HepG2 (cell line): ENCODE results near the gene UFSP2. TPM values are rescaled to one million over a fixed set of nuclear protein-coding genes. Genes with fewer than 3 reads are reported as not detected.

Experiments used
- ATAC-seq: fragments of 200-7000 bp; cut with Tn5 transposase; 3 replicates; pipeline ENCODE4 v1.9.1; 2020; ENCODE audit warnings: mild to moderate bottlenecking, moderate library complexity
- BruUV-seq: library from RNA; stranded (reverse); fragments of 400-500 nt; replicated peaks from 2 replicates; lab custom pipeline; 2021; lab: Mats Ljungman, UMichigan
- CTCF ChIA-PET: fragments of 300-600 bp; formaldehyde crosslinking; extraction: SDS; loops from one replicate; lab custom pipeline; 2021; ENCODE audit warnings: low total read pairs, inconsistent platforms, low intra/inter-chr PET ratio; lab: Yijun Ruan, JAX
- POLR2A ChIA-PET: fragments of 350-600 bp; sonication (Branson Sonifier 250); formaldehyde crosslinking; loops from one replicate; lab custom pipeline; 2020; ENCODE audit warnings: antibody characterized with exemption, inconsistent platforms; lab: Yijun Ruan, JAX
- DNase-seq: peaks from one replicate; pipeline ENCODE4 v3.0.0-alpha.2; 2015; ENCODE audit warnings: low spot score
- FAIRE-seq: peaks from 3 replicates; lab custom pipeline; 2011; peaks lifted over from hg19 to GRCh38; lab: Jason Lieb, UNC
- H2AFZ ChIP-seq: one replicate; pipeline ENCODE4 v1.6.1; 2011; ENCODE audit warnings: low read length, inconsistent platforms
- H3K27ac ChIP-seq: fragments of 300-600 bp; 3 replicates; pipeline ENCODE4 v1.8.0; 2011; ENCODE audit warnings: mixed run types, mild to moderate bottlenecking, mixed read lengths, low read length, inconsistent platforms; ENCODE audit not compliant: insufficient read depth; ENCODE audit errors: extremely low read length
- H3K27me3 ChIP-seq, 2 experiments: fragments of 200-600 bp in 1 of 2; 2 replicates in 1 of 2; 3 replicates in 1 of 2; pipeline versions ENCODE4 v1.6.0 to v1.8.0; 2011; ENCODE audit warnings: low read length in 2 of 2, mild to moderate bottlenecking in 2 of 2, moderate library complexity in 2 of 2, inconsistent platforms in 1 of 2; ENCODE audit not compliant: insufficient read depth in 2 of 2, control insufficient read depth in 1 of 2
- H3K36me3 ChIP-seq, 2 experiments: fragments of 200-600 bp in 1 of 2; replicated peaks in 1 of 2; 2 replicates in 1 of 2; 3 replicates in 1 of 2; pipeline versions ENCODE4 v1.5.1 to v1.8.0; 2011; ENCODE audit warnings: low read length in 2 of 2, inconsistent platforms in 1 of 2; ENCODE audit not compliant: insufficient read depth in 2 of 2, control insufficient read depth in 1 of 2
- H3K4me1 ChIP-seq: 2 replicates; pipeline ENCODE4 v1.5.1; 2012; ENCODE audit warnings: low read length, inconsistent platforms; ENCODE audit not compliant: insufficient read depth
- H3K4me2 ChIP-seq: 2 replicates; pipeline ENCODE4 v1.6.0; 2011; ENCODE audit warnings: low read depth, low read length, inconsistent platforms
- H3K4me3 ChIP-seq, 3 experiments: fragments of 200-600 bp in 1 of 3; sonication (generic), shearing (Covaris generic) in 1 of 3; replicated peaks in 1 of 3; 2 replicates each; pipeline ENCODE4 v1.5.1; 2011 to 2016; ENCODE audit warnings: low read length in 3 of 3, inconsistent platforms in 2 of 3, low read depth in 2 of 3, mild to moderate bottlenecking in 2 of 3, control low read depth in 1 of 3, mixed read lengths in 1 of 3; ENCODE audit not compliant: insufficient read depth in 1 of 3
- H3K79me2 ChIP-seq: one replicate; pipeline ENCODE4 v1.6.1; 2011; ENCODE audit warnings: low read length, inconsistent platforms; ENCODE audit not compliant: insufficient read depth
- H3K9ac ChIP-seq: 2 replicates; pipeline ENCODE4 v1.6.0; 2011; ENCODE audit warnings: mild to moderate bottlenecking, low read depth, low read length, inconsistent platforms; ENCODE audit not compliant: insufficient read depth
- H3K9me3 ChIP-seq: 2 replicates; pipeline ENCODE4 v1.5.1; 2012; ENCODE audit warnings: mild to moderate bottlenecking, low read length
- H4K20me1 ChIP-seq: 2 replicates; pipeline ENCODE4 v1.6.0; 2011; ENCODE audit warnings: inconsistent platforms, mild to moderate bottlenecking, low read length, moderate library complexity; ENCODE audit not compliant: insufficient read depth
- CBFB ChIP-seq: sonication (generic); formaldehyde crosslinking; IDR thresholded peaks from 2 replicates; pipeline ENCODE4 v1.4.0; 2020; ENCODE audit warnings: missing genetic modification reagents
- ETV5 ChIP-seq: IDR thresholded peaks from 2 replicates; pipeline ENCODE4 v1.6.1; 2018; ENCODE audit warnings: missing biosample characterization, missing genetic modification reagents, inconsistent platforms, borderline replicate concordance
- GABPB1 ChIP-seq: IDR thresholded peaks from 2 replicates; pipeline ENCODE4 v1.6.1; 2016; ENCODE audit warnings: mild to moderate bottlenecking, missing genetic modification reagents, moderate library complexity, missing compliant biosample characterization
- KMT2A ChIP-seq: sonication (generic); formaldehyde crosslinking; IDR thresholded peaks from 2 replicates; pipeline ENCODE4 v1.4.0; 2020; ENCODE audit warnings: missing genetic modification reagents
- NFE2 ChIP-seq: sonication (generic); formaldehyde crosslinking; IDR thresholded peaks from 2 replicates; pipeline ENCODE4 v1.4.0; 2020; ENCODE audit warnings: missing genetic modification reagents
- RBM22 ChIP-seq: fragments of 200-400 bp; formaldehyde crosslinking; optimal IDR thresholded peaks from 2 replicates; pipeline ENCODE3; 2017; ENCODE audit warnings: mild to moderate bottlenecking, low read length, moderate library complexity
- SMARCC2 ChIP-seq: fragments of 450-650 bp; IDR thresholded peaks from 2 replicates; pipeline ENCODE4 v1.6.1; 2017; ENCODE audit warnings: antibody characterized with exemption, mild to moderate bottlenecking
- SNRNP70 ChIP-seq: fragments of 200-400 bp; formaldehyde crosslinking; IDR thresholded peaks from 2 replicates; pipeline ENCODE4 v1.6.1; 2017; ENCODE audit warnings: mild to moderate bottlenecking, low read depth, low read length, moderate library complexity
- TEAD3 ChIP-seq: optimal IDR thresholded peaks from 2 replicates; pipeline ENCODE3; 2016; ENCODE audit warnings: borderline replicate concordance
- ZNF230 ChIP-seq: sonication (generic); formaldehyde crosslinking; IDR thresholded peaks from 2 replicates; pipeline ENCODE4 v1.4.0; 2020; ENCODE audit warnings: mild to moderate bottlenecking, missing genetic modification reagents
- WGBS: methylation state at CpG from one replicate; pipeline ENCODE4 v1.1.6; 2017; ENCODE audit warnings: low lambda C conversion rate; 5-methylcytosine and 5-hydroxymethylcytosine counted together
- in situ Hi-C: cut with HindIII; loops from 2 replicates; pipeline ENCODE4 v1.10.0; 2017; ENCODE audit warnings: low pct_unique_long_range_greater_than_20kb; ENCODE audit not compliant: extremely low pct_ligation_motif_present
- intact Hi-C: fragments of 100-400 bp; cut with micrococcal nuclease; formaldehyde crosslinking; loops from one replicate; pipeline ENCODE4 v1.10.0; 2022; ENCODE audit not compliant: unreplicated experiment
- polyA plus RNA-seq, 8 experiments: library from polyadenylated mRNA; depleted of rRNA in 3 of 8; stranded (reverse) in 7 of 8; unstranded in 1 of 8; fragments of >200 nt; fragmentation: Illumina TruSeq in 4 of 8; extraction: Trizol in 4 of 8; gene quantifications; 2 replicates each; pipeline versions ENCODE4 v1.2.1 to v1.2.3, GENCODE V29; 2011 to 2016; ENCODE audit warnings: low read depth in 4 of 8, missing spikeins in 1 of 8, mixed read lengths in 1 of 8; ENCODE audit not compliant: insufficient read depth in 1 of 8
- total RNA-seq, 5 experiments: library from RNA; depleted of rRNA; stranded (reverse); fragments of >200 nt; fragmentation: Illumina TruSeq; extraction: Trizol; gene quantifications; 2 replicates each; pipeline ENCODE4 v1.2.3, GENCODE V29; 2016; ENCODE audit warnings: low read depth in 1 of 5

The UFSP2 gene
- total and polyA plus RNA-seq, 2 of the 13 experiments (the other 11 are each of a cell fraction or from before 2014, with no cell fraction given) = 24.1 to 32.3 TPM

DNA sequence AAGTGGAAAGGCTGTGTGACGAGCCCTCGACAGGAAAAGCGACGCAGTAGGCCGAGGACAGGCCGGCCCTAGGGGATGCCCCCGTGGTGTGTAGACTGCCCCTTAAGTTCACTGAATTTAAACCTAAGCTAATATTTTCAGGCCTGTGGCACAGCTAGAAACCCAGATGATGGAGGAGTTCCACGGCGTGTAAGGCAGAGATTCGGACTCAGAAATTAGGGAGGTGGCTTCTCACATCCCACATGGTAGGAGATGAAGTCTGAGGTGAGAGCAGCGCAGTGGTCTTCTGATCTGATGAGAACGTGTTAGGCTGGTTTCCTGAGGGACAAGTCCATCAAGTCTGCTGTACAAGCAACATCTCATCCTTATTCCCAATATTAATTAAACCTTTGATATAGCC, 37.8 kb downstream of the UFSP2 start:
- H3K4me1 ChIP-seq = peaks cover 14% of the 10 kb centered on the region
- no peaks in the 10 kb centered on the region for H3K9me3 ChIP-seq
- no peaks in the 10 kb centered on the region for H4K20me1 ChIP-seq
- no peak overlapping the region for H3K27ac ChIP-seq
- no peaks in the 10 kb centered on the region for H3K27me3 ChIP-seq
- ATAC-seq = no peak
- TF ChIP-seq SMARCC2 (no peak), TEAD3 (CRISPR knock-in tag) (no peak), RBM22 (peak; percentile 13), KMT2A (CRISPR knock-in tag) (no peak), ETV5 (CRISPR knock-in tag) (no peak), SNRNP70 (no peak), GABPB1 (CRISPR knock-in tag) (no peak)
- TF ChIP-seq, all 625 proteins: peak for 1
- CTCF ChIA-PET = no interaction called here
- Histone ChIP-seq H3K4me2 (no peak overlapping the region), H3K9ac (no peak overlapping the region), H3K36me3 (no peaks in the 10 kb centered on the region), H3K79me2 (no peaks in the 10 kb centered on the region), H2AFZ (no peak overlapping the region), H3K4me3 (no peak overlapping the region)
- no TSS peak for BruUV-seq
- in situ Hi-C loops = no loop called here
- intact Hi-C loops = no loop called here
- FAIRE-seq = no peak
- DNase-seq = no peak
- POLR2A ChIA-PET = no interaction called here
- 95% methylated on average over 12 of the region's 12 CpGs for WGBS

DNA sequence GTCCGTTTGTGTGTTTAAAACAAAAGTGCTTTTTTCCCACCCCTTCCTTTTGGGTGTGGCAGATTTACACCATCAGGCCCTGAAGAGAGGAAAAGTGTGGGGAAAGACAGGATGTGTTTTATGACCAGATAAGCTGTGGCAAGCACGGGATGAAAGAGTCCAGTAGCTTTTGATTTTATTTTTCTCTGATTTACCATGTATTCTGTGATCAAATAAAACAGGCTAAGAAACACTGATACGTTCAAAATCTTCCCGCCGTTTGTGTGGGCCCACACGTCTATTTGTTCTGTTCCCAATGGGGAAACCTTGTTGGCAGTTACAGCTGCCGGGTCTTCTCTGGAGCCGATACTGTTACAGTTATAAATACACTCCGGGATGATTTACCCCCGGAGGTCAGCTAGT, 40.8 kb downstream of the UFSP2 start:
- Histone ChIP-seq H3K4me3 (no peak overlapping the region), H2AFZ (no peak overlapping the region), H3K4me2 (no peak overlapping the region), H3K79me2 (no peaks in the 10 kb centered on the region)
- ChIA-PET CTCF (no interaction called here), POLR2A (interaction anchor here (2.9 kb wide), 1 partner anchor 12 kb away, joined by 7 read pairs; the partner anchor contains the start of gene ANKRD37)
- FAIRE-seq = no peak
- TF ChIP-seq NFE2 (CRISPR knock-in tag) (no peak), ZNF230 (no peak), CBFB (no peak)
- TF ChIP-seq, all 625 proteins: peak for 0
- H3K27ac ChIP-seq = no peak overlapping the region
- in situ Hi-C loops (no loop called here), intact Hi-C loops (no loop called here)
- H3K4me1 ChIP-seq = peaks cover 44% of the 10 kb centered on the region
- 90% methylated on average over 10 of the region's 10 CpGs for WGBS
- ATAC-seq (no peak), DNase-seq (no peak)
- no TSS peak for BruUV-seq
- H4K20me1 ChIP-seq = no peaks in the 10 kb centered on the region
- H3K27me3 ChIP-seq = no peaks in the 10 kb centered on the region
- H3K9me3 ChIP-seq = no peaks in the 10 kb centered on the region
- H3K9ac ChIP-seq = no peak overlapping the region
- no peaks in the 10 kb centered on the region for H3K36me3 ChIP-seq
